OCI-LY1 (cell line): ENCODE results near the gene NPLOC4.

Source experiments
- EZH2 ChIP-seq: fragments of 200-600 bp; sonication (generic), shearing (Covaris generic); IDR thresholded peaks from 2 replicates; pipeline ENCODE4 v1.8.0; 2017; ENCODE audit warnings: borderline replicate concordance, mixed run types, mild to moderate bottlenecking, antibody characterized with exemption, low read length, moderate library complexity, mixed read lengths
- TF ChIP-seq, protein P1 (sequence below): fragments of 200-600 bp; sonication (generic), shearing (Covaris generic); IDR thresholded peaks from 2 replicates; pipeline ENCODE4 v1.5.1; 2017; ENCODE audit warnings: mild to moderate bottlenecking, antibody characterized with exemption, low read length, moderate library complexity, mixed read lengths

DNA sequence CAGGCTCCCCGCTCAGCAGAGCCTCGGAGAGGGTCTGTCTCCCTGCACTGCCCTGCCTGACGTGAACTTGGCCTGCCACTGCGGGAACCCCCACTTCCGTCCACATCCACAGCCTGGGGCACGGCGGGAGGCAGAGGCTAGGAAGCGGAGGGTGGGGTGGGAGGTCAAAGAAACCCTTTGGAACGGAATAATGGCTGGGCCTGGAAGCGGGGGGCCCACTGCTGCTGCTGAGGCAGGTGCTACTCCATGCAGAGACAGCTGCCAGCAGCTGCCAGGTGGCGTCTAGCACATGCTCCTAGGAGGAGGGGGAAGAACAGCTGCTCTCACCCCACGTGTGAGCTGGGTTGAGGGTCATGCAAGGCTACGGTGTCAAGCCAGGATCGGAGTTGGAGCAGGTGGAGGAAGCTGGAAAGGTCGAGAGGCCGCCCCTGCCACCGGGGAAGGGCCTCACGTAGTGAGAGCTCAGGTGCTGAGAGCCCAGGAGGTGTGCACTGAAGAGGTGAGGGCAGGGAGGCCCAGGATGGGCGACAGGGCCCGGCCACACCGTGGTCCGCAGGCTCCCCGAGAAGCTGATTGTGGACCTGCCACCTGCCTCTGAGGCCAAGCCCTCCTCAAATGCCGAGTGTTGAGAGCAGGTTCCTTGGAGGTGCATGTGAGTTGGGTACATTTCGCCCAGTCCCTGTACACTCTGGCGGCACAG is 98.9 kb downstream of the NPLOC4 start:
- TF ChIP-seq, protein P1, sequence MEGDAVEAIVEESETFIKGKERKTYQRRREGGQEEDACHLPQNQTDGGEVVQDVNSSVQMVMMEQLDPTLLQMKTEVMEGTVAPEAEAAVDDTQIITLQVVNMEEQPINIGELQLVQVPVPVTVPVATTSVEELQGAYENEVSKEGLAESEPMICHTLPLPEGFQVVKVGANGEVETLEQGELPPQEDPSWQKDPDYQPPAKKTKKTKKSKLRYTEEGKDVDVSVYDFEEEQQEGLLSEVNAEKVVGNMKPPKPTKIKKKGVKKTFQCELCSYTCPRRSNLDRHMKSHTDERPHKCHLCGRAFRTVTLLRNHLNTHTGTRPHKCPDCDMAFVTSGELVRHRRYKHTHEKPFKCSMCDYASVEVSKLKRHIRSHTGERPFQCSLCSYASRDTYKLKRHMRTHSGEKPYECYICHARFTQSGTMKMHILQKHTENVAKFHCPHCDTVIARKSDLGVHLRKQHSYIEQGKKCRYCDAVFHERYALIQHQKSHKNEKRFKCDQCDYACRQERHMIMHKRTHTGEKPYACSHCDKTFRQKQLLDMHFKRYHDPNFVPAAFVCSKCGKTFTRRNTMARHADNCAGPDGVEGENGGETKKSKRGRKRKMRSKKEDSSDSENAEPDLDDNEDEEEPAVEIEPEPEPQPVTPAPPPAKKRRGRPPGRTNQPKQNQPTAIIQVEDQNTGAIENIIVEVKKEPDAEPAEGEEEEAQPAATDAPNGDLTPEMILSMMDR = no peak
- no peak for TF ChIP-seq EZH2
